NCI-H774 (cell line): Measurements from ENCODE around the gene NSMCE4A.
"Not testable (repeated sequence)": the region's sequence is repeated elsewhere in the genome, so short reads cannot be mapped to it uniquely, and the experiment has no call there.

Experiments
- DNase-seq: peaks from one replicate; lab custom pipeline; 2025; lab: John Stamatoyannopoulos, UW

The NSMCE4A gene

DNA sequence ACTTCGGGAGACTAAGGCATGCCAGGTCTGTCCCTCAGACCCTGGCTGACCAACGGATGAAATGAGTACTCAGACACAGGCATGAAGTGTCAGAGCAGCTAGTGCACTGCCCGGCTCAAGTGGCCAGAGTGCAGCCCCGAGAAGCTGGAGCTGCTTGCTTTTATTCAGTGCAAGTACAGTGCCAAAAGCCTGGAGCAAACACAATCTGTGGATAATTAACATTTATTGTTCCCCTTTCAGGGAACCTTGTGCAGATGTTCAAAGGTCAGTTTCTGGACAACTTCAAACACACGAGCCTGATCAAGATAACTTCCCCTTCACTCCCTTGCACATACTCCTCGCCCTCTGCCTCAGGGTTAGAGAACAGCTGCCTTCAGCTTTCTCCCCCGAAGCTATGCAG lies 39.3 kb downstream of the NSMCE4A start:
- DNase-seq, result no peak

DNA sequence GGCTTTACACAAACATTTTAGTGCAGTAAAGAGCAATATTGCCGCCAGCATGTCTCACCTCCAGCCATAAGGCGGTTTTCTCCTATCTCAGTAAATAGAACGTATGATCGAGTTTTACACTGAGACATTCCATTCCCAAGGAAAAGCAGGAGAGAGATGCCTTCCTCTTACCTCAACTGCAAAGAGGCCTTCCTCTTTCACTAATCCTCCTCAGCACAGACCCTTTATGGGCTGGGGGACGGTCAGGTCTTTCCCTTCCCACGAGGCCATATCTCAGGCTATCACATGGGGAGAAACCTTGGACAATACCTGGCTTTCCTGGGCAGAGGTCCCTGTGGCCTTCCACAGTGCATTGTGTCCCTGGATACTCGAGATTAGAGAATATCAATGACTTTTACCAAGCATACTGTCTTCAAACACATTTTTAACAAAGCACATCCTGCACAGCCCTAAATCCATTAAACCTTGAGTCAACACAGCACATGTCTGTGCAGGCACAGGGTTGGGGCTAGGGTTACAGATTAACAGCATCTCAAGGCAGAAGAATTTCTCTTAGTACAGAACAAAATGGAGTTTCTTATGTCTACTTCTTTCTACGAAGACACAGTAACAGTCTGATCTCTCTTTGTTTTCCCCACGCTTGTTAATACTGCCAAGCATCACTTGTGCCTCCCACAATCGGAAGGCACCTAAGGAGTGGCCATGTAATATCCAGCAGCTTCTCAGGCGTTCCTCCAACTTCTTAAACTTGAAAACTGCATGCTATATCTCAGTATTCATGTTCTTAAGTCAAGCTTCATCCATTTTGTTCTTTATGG lies 44.5 kb downstream of the NSMCE4A start:
- DNase-seq, result not testable (repeated sequence)

DNA sequence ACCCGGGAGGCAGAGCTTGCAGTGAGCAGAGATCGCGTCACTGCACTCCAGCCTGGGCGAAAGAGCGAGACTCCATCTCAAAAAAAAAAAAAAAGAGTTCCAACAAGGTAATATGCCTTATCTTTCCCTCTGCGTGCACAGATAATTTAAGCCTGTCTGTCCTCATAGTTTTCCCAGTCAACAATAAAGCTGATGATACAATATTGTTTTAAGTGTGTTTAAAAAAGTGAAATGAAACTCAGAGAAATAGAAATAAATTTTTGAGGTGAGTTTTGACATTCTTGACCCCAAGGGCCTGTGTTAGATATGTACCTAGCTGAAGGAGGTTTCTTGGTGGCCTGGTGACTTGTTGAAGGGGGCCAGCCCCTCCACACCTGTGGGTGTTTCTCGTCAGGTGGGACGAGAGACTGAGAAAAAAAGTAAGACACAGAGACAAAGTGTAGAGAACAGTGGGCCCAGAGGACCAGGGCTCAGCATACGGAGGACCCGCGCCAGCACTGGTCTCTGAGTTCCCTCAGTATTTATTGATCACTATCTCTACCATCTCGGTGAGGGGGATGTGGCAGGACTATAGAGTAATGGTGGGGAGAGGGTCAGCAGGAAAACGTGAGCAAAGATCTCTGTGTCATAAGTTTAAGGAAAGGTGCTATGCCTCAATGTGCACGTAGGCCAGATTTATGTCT lies 45.3 kb downstream of the NSMCE4A start:
- DNase-seq, result not testable (repeated sequence)

DNA sequence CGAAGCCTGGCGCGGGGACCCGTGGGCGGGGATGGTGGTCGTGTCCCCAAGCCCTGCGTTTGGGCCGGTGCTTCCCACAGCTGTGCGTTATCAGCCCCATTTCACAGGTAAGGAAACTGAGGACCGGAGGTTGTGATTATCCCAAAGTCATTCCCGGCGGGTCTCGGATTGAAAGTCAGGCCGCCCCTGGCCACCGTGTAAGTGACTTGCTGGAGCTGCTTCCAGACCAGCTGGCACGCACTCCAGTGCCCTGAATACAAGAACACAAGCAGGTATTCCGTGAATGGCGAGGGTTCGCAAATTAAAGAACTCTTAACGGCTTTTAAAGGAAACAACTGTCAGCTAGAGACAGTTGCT lies 46.5 kb downstream of the NSMCE4A start:
- DNase-seq, result no peak

DNA sequence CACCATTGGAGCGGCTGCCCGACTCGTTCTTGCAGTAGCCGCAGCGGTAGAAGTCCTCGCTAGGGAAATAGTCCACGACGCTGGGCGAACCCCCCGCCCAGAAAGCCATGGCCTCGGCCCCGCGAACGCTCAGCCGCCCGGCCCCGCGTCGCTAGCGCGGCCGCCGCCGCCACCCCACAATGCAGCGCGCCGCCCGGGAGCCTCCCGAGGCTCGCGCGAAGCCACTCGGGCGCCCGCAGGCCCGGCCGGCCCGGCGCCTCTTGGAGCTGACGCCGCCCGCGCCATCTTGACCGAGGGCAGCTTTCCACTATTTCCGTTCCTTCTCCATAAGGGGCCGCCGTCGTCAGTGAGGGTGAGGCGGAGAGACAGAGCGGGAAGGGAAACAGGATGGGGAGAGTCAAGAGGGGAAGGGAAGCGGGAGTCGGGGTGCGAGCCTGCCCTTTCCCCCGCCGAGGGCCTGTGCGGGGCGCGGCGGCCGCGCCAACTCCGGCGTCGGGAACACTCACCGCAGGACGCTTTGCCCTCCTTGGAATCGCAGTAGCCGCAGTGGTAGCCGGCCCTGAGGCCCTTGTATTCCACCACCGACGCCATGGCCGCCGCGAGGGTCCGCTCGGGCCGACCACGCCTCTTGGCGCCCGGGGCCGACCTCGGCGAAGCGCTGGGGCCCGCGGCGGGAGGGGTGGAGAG lies 47.0 kb downstream of the NSMCE4A start, which contains the start of gene ATE1:
Gene ATE1, minus strand, starts transcription at position 191 of the 687 bp plus-strand sequence. Its CDS starts 82 bp downstream, at position 109.
- peak; percentile 64 for DNase-seq

DNA sequence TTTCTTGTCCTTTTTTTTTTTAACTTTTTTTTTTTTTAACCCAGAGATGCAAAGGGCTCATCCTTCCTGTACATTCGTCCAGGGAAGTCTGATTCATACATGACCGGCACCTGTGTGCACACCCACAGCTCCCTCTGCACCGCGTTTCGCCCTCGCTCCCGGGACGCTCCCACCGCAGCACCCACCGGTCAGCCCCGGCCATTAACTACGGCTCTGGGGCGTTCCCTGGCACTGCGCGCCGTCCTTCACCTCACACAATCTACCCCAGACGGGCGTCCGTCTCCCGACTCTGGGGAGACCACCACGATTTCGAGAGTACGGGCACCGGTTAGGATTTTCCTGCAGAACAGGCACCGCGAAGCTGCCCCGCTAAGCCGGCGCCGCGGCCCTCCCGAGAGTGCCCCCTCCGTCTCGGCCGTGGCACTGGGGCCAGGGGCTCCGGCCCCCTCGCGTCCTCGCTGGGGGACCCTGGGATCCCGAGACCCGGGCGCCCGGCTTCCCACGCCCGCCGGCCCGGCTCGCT lies 47.6 kb downstream of the NSMCE4A start:
- DNase-seq, result no peak

DNA sequence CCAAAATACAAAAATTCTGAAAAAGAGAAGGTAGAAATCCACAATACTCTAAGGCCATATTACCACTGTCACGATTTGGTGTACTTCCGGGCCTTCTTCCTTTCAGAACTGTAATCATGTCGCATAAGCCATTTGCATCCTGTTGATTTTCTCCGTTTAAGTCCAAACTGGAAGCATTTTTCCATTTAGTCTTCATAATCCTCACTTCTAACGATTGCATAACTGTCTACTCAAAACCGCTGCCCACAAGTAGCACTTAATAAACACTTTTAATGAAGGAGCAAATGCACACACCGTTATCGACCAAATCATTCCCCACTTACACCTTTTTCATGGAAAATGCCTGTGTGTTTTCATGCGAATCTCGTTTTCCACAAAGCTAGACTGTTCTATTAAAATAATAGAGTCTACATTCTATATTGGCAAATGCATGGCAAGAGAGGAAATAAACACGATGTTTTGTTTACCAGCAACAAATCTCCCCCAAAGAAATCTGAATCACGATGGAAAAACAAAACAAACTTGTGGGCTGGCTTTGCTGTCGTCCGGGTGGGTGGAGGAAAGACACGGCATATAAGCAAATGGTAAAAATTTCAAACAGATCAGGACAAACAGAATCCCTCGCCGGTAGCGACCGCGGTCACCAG lies 48.2 kb downstream of the NSMCE4A start:
- no peak for DNase-seq

DNA sequence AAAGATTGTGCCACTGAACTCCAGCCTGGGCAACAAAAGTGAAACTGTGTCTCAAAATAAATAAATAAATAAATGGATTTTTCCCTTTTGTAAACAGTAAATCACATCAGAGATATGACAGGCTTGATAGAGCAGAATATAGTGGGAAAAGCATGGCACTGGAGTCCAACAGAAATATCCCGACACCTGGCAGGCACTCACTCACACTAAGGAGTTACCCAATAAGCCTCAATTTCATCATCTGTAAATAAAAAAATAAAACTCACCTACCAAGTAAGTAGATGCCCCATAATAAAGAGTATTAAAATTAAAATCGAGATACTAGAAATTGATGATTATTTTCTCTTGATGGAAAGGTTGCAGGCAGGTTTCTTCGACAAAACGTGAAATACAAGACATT lies 48.9 kb downstream of the NSMCE4A start:
- no peak for DNase-seq

DNA sequence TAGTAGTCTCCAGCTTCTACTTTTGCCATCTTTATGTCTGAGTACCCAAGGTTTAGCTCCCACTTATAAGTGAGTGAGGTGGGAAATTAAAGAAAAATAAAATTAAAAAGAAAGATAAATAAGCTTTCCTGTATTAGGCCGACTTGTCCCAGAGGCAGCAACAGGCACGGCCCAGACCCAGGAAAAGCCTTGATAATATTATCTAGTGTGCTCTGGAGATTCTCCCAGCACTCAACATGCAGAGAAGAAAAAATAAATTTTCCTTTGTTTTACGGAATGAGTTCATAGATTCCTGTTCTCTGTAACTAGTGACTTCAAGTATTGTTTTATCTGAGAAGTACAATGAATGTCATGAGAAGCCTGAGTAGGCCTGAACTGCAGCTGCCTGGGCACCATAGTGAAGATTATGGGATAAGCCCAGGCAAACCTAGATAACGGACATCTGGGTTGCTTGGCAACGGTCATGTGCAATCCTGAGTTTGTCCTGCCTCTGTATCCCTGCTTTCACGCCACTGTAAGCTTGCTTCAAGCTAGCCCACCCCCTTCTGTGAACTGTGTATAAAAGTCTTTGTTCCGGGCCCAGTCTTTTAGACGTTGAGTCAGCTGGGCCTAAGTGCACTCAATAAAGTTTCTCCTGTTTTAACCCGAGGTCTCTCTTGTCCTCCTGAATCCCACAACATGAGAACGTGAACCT lies 53.6 kb downstream of the NSMCE4A start:
- no peak for DNase-seq

DNA sequence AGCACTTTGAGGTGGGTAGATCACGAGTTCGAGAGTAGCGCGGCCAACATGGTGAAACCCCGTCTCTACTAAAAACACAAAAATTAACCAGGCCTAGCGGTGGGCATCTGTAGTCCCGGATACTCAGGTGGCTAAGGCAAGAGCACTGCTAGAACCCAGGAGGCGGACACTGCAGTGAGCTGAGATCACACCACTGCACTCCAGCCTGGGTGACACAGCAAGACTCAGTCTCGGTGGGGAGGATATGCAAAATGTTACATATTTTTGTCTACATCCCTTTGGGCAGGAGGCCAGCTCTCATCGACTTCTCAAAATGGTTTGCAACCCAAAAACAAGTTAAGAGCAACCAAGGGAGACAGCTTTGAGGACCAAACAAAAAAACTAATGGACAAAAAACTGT lies 55.4 kb downstream of the NSMCE4A start:
- DNase-seq, result no peak

DNA sequence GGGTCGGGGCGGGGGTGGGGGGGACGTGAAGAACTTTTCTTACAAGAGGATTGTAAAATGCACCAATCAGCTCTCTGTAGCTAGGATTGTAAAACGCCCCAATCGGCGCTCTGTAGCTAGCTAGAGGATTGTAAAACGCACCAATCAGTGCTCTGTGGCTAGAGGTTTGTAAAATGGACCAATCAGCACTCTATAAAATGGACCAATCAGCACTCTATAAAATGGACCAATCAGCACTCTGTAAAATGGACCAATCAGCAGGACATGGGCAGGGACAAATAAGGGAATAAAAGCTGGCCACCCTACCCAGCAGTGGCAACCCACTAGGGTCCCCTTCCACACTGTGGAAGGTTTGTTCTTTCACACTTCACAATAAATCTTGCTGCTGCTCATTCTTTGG lies 56.2 kb downstream of the NSMCE4A start:
- DNase-seq, result not testable (repeated sequence)

DNA sequence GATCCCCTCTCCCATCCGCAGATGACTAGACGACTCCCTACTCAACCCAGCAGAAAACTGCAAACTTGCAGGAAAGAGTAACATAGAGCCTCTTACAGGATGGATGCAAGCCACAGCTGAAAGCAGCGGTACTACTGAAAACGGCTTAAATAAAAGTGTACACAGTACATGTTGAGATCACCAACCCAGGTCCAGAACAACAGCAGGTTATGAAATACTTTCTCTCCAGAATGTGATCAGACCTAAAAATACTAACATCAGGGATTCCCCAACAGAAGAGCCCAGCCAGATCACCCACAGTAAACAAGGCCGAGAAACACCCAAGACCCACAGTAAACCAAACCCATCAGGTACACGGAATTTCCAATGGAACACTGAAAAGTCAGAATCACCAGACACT lies 60.4 kb downstream of the NSMCE4A start:
- DNase-seq, result no peak

DNA sequence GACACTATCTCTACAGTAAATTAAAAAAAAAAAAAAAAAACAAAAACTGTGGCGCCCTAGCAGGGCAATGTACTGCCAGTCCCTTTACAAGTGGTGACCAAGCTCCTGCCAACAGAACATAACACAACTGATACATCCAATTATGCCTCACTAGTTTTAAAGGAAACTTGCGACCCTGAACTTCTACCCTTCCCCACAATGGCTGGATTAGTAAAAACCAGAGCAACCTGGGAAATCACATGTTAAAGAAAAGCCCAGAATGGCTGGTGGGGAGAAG lies 63.7 kb downstream of the NSMCE4A start:
- DNase-seq, result no peak

DNA sequence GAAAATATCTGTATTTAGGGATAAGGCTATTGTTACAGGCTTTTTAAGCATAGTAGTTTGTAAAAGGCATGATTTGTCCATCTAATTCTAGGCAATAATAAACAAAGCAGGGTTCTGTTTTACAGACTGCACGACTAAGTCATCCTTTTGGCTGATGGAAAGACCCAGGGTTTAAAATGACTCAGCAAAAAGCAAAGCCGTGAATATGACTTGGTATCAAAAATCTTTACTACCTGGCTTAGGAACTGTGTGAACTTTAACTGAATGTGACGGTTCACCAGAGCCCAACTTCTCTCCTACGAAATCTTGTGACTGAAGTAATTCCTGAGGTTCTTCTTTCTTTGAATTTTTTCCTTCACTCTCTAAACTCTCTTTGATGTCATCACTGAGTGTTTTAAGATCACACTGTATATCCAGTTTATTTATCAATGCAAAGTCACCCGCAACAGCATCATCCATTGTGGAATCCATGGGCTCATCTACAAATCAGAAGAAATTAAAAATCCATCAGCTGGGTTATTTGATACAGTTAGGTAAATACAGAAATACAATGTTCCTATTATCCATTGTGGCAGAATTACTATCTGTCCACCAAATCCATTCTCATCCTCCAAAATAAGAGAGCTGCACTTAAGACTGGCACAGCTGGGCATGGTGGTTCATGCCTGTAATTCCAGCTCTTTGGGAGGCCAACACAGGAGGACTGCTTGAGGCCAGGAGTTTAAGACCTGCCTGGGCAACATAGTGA lies 64.2 kb downstream of the NSMCE4A start:
- DNase-seq, result no peak
